Stomach (tissue), 4 donors: ENCODE measurements around the gene BMPR1B.

ENCODE experiments used
- POLR2A ChIP-seq, 4 donors: fragments of 450-650 bp; IDR thresholded peaks; one replicate each; pipeline ENCODE4 v1.6.1; 2016; ENCODE audit warnings: antibody characterized with exemption in 4 of 4, control low read depth in 2 of 4, mild to moderate bottlenecking in 1 of 4, moderate library complexity in 1 of 4
- POLR2AphosphoS5 ChIP-seq, 3 donors: sonication (generic); formaldehyde crosslinking; IDR thresholded peaks; one replicate each; pipeline ENCODE4 v1.6.1; 2016; ENCODE audit warnings: antibody characterized with exemption in 3 of 3
- TF ChIP-seq, protein P1 (sequence below), 7 experiments: fragments of 450-650 bp in 4 of 7; fragments of 200-600 bp in 3 of 7; sonication (generic) in 3 of 7; IDR thresholded peaks; one replicate each; pipeline ENCODE4 v1.5.1; 2016 to 2019; ENCODE audit warnings: antibody characterized with exemption in 7 of 7, control low read depth in 2 of 7, mild to moderate bottlenecking in 1 of 7

DNA sequence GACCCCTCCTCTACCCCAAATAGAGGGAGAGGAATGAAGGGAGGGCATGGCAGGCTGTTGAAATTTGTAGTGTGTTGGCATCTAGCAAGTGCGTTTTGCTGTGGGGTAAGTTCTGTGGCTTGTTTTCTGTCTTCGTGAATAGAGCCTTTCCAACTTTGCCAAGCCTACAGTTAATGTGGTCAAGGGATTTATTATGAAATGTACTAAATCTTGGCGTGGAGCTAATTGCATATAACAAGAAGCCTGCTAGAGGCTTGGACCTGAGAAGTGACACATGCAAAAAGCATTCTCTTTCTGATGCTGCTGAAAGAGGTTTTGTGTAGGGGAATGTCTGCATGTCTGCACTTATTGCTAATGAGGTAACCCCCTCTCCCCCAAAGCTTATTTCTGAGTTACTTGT, 132.2 kb downstream of the BMPR1B start:
- TF ChIP-seq, protein P1, sequence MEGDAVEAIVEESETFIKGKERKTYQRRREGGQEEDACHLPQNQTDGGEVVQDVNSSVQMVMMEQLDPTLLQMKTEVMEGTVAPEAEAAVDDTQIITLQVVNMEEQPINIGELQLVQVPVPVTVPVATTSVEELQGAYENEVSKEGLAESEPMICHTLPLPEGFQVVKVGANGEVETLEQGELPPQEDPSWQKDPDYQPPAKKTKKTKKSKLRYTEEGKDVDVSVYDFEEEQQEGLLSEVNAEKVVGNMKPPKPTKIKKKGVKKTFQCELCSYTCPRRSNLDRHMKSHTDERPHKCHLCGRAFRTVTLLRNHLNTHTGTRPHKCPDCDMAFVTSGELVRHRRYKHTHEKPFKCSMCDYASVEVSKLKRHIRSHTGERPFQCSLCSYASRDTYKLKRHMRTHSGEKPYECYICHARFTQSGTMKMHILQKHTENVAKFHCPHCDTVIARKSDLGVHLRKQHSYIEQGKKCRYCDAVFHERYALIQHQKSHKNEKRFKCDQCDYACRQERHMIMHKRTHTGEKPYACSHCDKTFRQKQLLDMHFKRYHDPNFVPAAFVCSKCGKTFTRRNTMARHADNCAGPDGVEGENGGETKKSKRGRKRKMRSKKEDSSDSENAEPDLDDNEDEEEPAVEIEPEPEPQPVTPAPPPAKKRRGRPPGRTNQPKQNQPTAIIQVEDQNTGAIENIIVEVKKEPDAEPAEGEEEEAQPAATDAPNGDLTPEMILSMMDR (IDR thresholded peaks at IDR 0.05): no peak
- no peak for TF ChIP-seq POLR2A (IDR thresholded peaks at IDR 0.05)
- no peak for TF ChIP-seq POLR2AphosphoS5 (IDR thresholded peaks at IDR 0.05)
